Measurements from ENCODE around the gene GALNT1. TPM values are rescaled to one million over a fixed set of nuclear protein-coding genes. Genes with fewer than 3 reads are reported as not detected.
"Not testable (repeated sequence)": the region's sequence is repeated elsewhere in the genome, so short reads cannot be mapped to it uniquely, and the experiment has no call there.

GALNT1 gene
- 16.0 and 19.7 TPM in 2 replicates for total RNA-seq (2014; rRNA removed; shearing (Covaris generic); ENCODE audit: low replicate concordance)

DNA sequence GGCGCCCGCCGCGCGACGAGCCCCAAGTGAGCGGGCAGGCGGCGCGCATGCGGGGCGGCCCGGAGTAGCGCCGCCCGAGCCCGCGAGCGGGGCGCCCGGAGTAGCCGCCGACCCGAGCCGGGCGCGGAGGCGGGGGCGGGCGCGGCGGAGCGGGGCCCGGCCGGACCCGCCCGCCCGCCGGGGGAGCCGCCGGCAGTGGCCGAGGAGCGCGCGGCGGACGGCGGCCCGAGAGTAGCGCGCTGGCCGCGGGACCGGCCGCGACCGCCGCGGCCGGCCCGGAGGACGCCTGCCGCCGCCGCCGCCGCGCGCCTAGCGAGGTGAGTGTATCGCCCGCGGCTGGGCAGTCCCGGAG lies at the start of gene GALNT1:
Gene GALNT1 (plus strand): TSS at position 195 of the 352 bp plus-strand sequence. CDS start 72,923 bp downstream, outside the sequence.
- in situ Hi-C loops (cut with HindIII; ENCODE audit: low pct_unique_long_range_greater_than_20kb, low sequenced_read_pairs) = no loop called here
- DNase-seq (ENCODE audit: low read depth) = no peak

DNA sequence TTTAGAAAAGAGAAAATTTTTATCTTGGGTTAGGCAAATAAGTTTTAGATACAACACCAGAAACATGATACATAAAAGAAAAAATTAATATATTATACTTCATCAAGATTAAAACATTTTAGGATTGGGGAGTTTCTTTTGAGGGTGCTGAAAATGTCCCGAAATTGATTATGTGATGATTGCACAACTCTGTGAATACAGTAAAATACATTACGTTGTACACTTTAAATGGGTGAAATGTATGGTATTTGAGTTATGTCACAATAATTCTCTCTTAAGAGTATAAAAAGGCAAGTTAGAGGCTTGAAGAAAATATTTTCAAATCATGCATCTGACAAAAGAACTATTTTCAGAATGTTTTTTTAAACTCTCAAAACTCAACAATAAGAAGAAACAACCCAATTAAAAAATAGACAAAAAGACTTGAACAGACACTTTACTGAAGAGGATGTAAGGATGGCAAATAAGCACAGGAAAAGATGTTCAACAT lies 47.6 kb upstream of the GALNT1 start:
- in situ Hi-C loops (cut with HindIII; ENCODE audit: low pct_unique_long_range_greater_than_20kb, low sequenced_read_pairs) = no loop called here
- no peak for DNase-seq (ENCODE audit: low read depth)

GRCh38 chr18:35535297-35535696 lies 46.2 kb upstream of the GALNT1 start:
- no peak for DNase-seq (ENCODE audit: low read depth)
- in situ Hi-C loops (cut with HindIII; ENCODE audit: low pct_unique_long_range_greater_than_20kb, low sequenced_read_pairs) = no loop called here

- DNase-seq (ENCODE audit: low read depth) = no peak
- in situ Hi-C loops (cut with HindIII; ENCODE audit: low pct_unique_long_range_greater_than_20kb, low sequenced_read_pairs) = no loop called here
Measured at GRCh38 chr18:35542356-35542755, 39.2 kb upstream of the GALNT1 start.

DNA sequence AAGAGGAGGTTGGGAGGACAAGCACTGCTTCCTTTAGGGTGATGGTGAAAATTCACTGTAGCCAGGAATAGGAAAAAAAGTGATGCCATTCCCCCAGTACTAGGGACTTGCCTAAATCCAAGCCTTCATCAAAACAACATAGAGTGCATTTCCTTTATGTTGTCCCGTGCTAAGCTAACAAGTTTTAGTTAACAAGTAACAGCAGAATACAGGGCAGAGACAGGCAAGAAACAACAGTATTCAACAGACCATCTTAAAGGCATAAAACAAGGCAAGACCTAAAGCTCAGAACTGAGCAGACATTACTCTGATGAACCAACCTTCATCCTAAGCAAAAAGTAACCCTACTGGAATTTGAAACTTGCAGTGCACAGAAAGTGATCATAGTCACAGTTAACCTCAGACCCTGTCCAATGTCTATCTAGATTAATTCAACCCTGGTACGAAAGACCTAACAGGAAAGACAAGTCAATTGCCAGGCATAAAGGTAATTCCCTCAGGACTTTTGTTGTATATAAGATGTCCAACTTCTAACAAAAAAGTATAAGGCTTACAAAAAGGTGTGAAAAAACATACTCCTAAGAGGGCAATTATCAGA lies 34.4 kb upstream of the GALNT1 start:
- DNase-seq (ENCODE audit: low read depth) = no peak
- in situ Hi-C loops (cut with HindIII; ENCODE audit: low pct_unique_long_range_greater_than_20kb, low sequenced_read_pairs) = no loop called here

DNA sequence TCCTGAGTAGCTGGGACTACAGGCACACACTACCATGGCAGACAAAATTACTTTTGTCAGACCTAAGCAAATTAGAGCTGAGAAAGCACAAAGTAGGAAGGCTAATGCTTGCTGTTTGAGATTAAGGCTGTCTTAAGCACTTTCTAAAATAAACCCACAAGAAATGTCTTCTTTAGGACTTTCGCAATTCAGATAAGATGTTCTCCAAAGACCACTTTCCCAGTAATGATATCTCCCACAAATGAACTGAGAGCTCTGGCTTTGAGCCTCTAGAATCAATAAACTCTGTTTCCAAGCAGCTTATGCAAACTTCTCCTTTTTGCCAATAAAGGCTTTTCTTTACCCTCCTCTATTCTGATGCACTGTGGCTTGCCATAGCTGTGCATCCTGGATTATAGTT lies 32.0 kb upstream of the GALNT1 start:
- in situ Hi-C loops (cut with HindIII; ENCODE audit: low pct_unique_long_range_greater_than_20kb, low sequenced_read_pairs) = no loop called here

GRCh38 chr18:35553300-35553699 lies 28.2 kb upstream of the GALNT1 start:
- in situ Hi-C loops (cut with HindIII; ENCODE audit: low pct_unique_long_range_greater_than_20kb, low sequenced_read_pairs) = no loop called here
- no peak for DNase-seq (ENCODE audit: low read depth)

More for the DNA sequence above, 32.0 kb upstream of the GALNT1 start:
- DNase-seq (ENCODE audit: low read depth) = no peak

- in situ Hi-C loops (cut with HindIII; ENCODE audit: low pct_unique_long_range_greater_than_20kb, low sequenced_read_pairs); DNase-seq (ENCODE audit: low read depth): not testable (repeated sequence)
Measured at GRCh38 chr18:35555538-35555937, 26.0 kb upstream of the GALNT1 start.

- DNase-seq (ENCODE audit: low read depth) = no peak
- in situ Hi-C loops (cut with HindIII; ENCODE audit: low pct_unique_long_range_greater_than_20kb, low sequenced_read_pairs) = no loop called here
Measured at GRCh38 chr18:35559867-35560266, 21.7 kb upstream of the GALNT1 start.

DNA sequence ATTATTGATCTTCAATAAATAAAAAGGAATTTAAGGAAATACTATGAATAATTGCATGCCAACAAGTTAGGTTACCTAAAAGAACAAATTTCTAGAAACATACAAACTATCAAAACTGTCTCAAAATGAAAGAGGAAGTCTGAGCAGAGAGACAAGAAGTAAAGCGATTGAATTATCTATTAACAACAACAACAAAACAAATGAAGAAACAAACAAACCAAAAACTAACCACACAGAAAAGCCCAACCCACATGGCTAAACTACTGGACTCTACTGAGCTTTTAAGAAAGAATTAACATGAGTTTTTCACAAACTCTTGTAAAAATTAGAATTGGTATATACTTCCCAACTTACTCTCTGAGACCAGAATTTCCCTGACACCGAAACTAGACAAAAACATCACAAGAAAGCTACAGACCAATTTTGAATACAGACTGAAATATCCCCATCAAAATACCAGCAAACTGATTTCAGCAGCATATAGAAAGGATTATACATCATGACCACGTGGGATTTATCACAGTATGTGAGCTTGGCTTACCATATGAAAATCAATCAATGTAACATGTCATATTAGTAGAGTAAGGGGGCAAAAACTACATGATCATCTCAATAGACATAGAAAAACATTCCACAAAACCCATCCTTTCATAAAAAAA lies 16.6 kb upstream of the GALNT1 start:
- no peak for DNase-seq (ENCODE audit: low read depth)
- in situ Hi-C loops (cut with HindIII; ENCODE audit: low pct_unique_long_range_greater_than_20kb, low sequenced_read_pairs) = no loop called here

DNA sequence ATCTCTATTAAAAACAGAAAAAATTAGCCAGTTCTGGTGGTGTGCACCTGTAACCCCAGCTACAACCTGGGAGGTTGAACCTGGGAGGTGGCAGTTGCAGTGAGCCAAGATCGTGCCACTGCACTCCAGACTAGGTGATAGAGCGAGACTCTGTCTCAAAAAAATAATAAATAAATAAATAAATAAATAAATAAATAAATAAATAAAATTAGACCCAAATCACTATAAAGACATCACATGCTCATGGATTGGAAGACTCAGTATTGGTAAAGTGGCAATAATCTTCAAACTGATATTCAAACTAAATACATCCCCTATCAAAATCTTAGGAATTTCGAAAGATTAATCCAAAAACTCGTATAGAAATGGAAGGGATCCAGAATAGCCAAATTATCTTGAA lies 15.5 kb upstream of the GALNT1 start:
- in situ Hi-C loops (cut with HindIII; ENCODE audit: low pct_unique_long_range_greater_than_20kb, low sequenced_read_pairs) = no loop called here
- no peak for DNase-seq (ENCODE audit: low read depth)

DNA sequence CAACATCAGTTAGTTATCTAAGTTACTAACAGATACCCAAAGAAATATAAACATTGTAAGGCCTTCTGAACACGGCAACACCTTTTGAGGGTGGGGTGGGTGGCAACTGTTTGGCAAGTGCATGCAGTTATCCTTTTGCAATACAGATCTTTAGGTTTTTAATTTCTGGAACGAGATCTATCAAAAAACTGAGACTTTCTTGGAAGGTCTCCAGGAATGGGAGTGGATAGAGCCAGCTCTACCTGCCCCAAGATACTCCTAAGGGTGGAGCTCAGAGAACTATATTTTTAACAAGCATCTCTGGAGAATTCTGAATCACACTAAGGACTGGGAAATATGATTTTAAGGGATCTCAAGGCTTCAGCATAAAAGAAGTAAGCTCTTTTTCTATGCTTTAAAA lies 11.4 kb upstream of the GALNT1 start:
- no peak for DNase-seq (ENCODE audit: low read depth)
- in situ Hi-C loops (cut with HindIII; ENCODE audit: low pct_unique_long_range_greater_than_20kb, low sequenced_read_pairs) = no loop called here

GRCh38 chr18:35571138-35571537 lies 10.4 kb upstream of the GALNT1 start:
- DNase-seq (ENCODE audit: low read depth) = no peak
- in situ Hi-C loops (cut with HindIII; ENCODE audit: low pct_unique_long_range_greater_than_20kb, low sequenced_read_pairs) = no loop called here

- in situ Hi-C loops (cut with HindIII; ENCODE audit: low pct_unique_long_range_greater_than_20kb, low sequenced_read_pairs) = no loop called here
- no peak for DNase-seq (ENCODE audit: low read depth)
Measured at GRCh38 chr18:35572644-35573043, 8.9 kb upstream of the GALNT1 start.

- in situ Hi-C loops (cut with HindIII; ENCODE audit: low pct_unique_long_range_greater_than_20kb, low sequenced_read_pairs) = no loop called here
- DNase-seq (ENCODE audit: low read depth) = no peak
Measured at GRCh38 chr18:35573531-35573930, 8.0 kb upstream of the GALNT1 start.

GRCh38 chr18:35576240-35576845 lies 5.2 kb upstream of the GALNT1 start:
- DNase-seq (ENCODE audit: low read depth); in situ Hi-C loops (cut with HindIII; ENCODE audit: low pct_unique_long_range_greater_than_20kb, low sequenced_read_pairs): not testable (repeated sequence)

GRCh38 chr18:35577045-35577848 lies 4.3 kb upstream of the GALNT1 start:
- peak; percentile 91 for DNase-seq (ENCODE audit: low read depth)
- in situ Hi-C loops (cut with HindIII; ENCODE audit: low pct_unique_long_range_greater_than_20kb, low sequenced_read_pairs) = no loop called here

DNA sequence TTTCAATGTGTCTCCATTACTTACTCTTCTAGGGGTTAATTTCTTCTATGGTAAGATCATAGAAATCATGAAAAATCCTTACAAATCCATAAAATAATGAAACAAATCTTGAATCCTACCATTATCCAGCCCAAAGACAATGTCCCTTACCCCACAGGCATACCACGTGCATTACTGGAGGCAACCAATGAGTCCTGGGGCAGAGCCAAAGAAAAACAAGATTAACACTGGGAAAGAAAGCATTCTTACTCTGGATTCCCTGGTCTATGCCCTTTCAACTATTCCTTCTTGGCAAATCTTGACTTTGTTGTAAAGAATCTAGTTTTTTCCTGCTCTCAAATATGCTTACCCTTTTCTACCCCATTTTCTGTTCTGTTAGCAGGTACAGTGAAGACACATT lies 3.1 kb upstream of the GALNT1 start:
- in situ Hi-C loops (cut with HindIII; ENCODE audit: low pct_unique_long_range_greater_than_20kb, low sequenced_read_pairs) = no loop called here
- DNase-seq (ENCODE audit: low read depth) = no peak

- in situ Hi-C loops (cut with HindIII; ENCODE audit: low pct_unique_long_range_greater_than_20kb, low sequenced_read_pairs) = no loop called here
- DNase-seq (ENCODE audit: low read depth) = no peak
Measured at GRCh38 chr18:35578936-35579335, 2.6 kb upstream of the GALNT1 start.

All from Caki2 (cell line).